Effector CD4-positive, alpha-beta T cell (primary cell): ENCODE measurements around the gene EIF4E3.

ENCODE experiments used
- DNase-seq: peaks from one replicate; pipeline ENCODE4 v3.0.0-alpha.2; 2020

The EIF4E3 gene

DNA sequence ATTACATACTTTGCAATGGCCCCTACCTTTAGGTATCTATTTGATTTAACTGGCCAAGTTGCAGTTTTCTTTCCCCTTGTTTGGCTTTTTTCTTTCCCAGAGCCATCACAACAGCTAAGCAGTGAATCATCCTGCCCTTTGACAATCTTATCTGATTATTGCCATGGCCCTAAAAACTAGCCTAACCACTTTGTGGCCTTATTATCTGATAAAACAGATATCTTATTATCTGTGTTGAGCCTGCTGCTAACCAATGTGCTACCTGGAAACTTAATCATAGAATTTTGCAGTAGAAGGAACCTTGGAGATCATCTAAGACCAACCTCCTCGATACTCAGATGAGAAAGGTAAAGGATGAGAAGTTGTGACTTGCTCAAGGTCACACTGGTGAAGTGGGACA, 37.1 kb downstream of the EIF4E3 start:
- no peak for DNase-seq

DNA sequence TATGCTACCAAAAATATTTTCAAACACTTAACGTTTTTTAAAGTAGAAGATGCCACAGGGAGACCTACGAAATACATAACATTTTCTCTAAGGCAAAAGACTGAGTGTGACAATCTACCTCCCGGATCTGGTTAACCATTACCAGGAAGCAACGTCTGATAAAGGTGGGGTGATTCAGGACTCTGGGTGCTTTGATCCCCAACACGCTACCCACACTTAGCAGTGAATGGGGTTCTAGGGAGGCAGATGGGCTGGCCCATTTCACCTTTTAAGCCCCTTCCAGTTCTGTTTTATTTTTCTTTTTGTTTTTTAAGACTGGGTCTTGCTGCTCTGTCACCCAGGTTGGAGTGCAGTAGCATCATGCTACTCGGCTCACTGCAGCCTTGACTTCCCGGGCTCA, 39.5 kb downstream of the EIF4E3 start:
- no peak for DNase-seq

DNA sequence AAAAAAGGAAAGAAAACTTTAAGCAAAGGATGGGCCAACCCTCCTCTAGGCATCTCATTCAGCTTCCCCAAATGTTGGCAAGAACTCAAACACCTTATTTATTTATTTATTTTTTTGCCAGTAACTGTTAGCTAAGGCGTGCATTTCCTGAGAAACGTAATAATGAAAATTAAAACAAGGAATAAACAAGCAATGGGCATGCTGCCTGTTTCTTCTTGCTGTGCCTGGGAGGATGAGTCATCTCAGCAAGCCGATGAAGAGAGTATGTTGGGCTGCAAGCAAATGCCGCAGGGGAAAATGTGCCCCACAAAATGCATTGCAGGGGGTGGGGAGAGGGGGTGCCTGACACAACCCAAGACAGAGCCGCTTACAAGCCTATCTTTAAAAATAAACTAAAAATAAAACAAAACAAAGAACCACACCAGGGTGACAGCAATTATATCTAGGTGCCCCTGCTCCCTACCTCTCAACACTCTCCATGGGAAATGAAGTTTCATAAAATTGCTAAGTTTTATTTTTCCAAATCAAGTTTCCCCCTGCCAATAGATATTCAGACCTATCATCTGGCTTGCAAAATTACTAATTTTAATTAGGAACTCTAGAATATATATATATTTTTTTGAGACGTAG, 40.3 kb downstream of the EIF4E3 start:
- no peak for DNase-seq

DNA sequence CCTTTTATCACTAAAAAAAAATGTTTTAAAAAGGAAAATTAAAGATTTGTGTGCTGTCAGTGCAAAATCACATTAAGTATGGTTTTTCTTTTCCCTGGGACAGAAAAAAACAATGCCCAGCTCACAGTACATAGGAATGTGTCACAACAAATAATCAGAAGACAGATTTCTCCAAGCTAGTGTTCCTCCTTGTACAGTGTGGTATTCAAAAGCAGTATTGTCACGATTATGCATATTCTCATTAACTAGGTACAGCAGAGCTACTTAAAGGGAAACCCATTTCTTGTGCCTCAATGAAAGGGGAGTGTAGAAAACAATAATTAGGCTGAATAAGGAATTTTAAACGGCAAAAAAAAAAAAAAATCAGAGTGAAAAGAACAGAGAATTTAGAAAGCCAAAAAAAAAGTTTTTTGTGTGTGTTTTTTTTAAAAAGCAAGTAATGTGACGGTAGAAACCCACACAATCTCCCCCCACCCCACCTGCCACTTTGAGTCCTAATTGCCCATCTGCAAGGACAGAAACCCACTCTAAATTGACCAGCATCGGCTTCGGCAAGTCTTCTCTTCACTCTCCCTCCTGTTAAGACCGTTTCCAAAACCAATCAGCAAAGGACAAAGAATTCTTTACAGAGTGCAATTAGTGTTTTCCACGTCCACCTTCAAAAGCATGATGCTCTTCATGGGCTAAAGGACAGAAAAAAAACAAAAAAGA, 41.0 kb downstream of the EIF4E3 start:
- DNase-seq = no peak

DNA sequence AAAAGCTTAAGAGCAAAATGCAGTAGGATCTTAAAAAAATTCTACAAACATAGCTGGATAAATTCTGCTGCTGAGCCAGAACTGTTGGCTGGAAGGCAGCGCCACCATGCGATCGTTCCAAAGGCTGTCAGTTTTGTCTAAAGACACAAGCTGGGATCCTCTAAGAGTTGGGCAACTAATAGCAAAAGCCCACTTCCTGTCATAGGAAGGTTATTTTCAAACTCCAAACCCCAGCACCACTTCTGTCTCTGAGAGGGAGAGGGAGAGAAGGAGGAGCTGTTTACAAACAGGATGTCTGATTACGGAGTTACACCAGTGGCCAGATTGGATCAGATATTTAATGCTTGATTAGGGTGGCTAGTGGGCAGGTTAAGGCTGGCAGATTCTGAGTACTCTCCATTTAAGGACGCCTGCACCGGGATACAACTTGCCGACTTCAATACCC, 44.0 kb downstream of the EIF4E3 start:
- DNase-seq = no peak

DNA sequence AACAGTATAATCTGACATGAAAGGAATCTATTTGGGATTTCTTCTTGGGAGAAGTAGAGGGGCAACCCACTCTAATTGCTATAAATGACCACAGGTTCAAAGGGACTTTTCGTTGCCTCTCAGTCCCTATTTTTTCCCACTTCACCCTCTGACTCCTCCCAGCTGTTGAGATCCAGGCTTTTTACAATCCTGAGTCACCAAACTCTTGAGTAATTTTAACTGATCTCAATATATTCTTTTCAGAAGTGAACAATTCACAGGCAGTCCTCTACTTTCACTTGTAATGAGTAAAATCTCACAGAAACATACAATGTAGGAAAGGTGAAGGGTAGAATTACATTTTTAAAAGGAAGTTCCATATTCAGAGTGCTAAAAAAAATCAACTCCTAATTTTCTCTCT, 44.6 kb downstream of the EIF4E3 start:
- no peak for DNase-seq

DNA sequence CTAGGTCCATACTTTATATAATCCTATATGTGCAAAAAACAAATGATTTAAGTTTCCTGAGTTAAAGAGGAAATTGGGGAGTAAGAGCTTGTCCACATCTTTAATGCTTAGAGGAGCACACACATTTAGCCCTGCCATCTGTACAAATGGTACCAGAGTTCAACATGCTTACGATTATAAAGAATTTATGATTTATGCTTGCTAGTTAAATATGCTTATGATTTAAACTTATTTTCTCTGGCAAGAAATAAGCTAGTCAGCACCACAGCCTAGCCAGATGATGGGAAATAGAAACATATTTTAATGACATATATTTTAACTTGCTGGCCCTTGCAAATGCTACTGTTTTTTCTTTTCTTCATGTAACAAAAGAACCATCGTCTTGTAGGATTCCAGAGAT, 48.3 kb downstream of the EIF4E3 start:
- DNase-seq = no peak

DNA sequence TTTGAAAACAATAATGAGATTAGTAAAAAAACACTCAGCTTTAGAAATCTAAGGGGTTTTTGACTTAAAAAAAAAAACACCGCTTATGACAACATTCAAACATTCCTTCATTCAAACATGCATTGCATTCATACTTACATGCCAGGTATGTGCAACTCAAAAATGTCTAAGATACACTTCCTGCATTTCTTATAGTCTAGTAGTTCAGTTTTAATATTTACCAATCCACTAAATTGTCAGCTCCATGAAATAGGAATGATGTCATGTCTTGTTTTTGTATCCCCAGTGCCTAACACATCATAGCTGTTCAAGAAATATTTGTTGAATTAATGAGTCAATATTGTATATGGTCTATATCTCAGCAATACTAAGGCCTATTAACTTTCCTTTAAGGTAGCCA, 51.7 kb downstream of the EIF4E3 start:
- no peak for DNase-seq

DNA sequence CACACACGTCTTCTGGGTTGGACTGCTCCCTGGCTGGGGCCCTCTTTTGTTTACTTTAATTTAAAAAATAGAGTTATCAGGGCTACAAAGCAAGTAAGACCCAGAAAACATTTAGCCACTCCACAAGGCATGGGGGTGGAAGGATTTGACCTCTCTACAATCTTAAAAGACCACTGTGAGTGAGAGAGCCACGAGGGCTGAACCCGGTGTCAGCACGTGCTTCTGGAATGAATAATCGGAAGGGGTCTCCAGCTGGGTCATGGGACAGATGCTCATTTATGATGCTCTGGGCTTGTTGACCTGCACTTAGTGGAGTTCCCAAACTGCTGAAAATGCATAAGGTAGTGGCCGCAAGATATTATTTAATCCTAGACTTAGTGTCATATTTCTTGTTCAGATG, 52.4 kb downstream of the EIF4E3 start:
- no peak for DNase-seq

DNA sequence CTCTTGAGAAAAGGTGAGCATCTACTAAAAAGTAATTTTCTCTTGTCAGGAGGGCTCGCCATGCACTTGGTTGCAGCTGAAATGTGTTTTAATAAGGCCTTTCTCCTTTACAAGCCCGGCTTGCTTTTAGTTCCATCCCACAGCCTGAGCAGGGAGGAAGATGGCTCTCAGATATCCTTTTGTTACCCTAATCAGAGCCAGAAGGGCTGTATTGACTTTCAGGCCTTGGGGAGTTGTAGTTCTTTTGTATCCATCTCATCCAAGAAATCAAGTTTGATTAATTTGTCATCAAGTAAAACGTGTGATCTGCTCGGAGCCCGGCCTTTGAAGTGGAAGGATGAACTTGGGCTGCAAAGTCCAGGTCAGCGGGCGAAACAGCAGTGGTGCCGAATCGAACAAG, 52.9 kb downstream of the EIF4E3 start:
- DNase-seq = no peak

DNA sequence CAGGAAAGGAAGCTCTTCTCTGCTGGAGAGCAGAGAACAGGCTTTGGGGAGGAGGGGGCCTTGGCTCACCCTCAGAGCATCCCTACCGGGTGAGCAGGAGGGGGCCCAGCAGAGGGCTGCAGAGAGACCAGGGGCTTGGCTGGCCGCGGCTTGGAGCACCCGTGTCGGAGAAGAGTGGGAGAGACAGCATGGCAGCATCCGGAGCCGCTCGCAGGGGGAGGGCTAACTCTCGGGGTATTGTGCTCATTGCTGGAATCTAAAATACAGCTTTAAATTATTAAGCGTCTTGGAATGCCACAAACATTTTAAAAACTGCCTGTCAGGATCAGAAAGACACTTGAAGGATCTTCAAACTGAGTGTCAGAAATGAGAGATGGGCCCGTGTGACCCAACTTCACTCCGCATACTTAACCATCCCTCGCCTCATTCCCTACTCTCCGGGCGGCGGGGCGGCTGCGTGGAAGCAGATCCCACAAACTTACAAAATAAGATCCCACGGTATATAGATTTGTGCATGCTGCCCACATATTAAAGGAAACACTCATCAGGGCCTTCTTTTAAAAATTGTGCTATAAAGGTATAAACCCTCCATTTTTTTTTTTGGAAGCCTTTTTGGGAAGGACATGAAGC, 53.9 kb downstream of the EIF4E3 start:
- DNase-seq = no peak

DNA sequence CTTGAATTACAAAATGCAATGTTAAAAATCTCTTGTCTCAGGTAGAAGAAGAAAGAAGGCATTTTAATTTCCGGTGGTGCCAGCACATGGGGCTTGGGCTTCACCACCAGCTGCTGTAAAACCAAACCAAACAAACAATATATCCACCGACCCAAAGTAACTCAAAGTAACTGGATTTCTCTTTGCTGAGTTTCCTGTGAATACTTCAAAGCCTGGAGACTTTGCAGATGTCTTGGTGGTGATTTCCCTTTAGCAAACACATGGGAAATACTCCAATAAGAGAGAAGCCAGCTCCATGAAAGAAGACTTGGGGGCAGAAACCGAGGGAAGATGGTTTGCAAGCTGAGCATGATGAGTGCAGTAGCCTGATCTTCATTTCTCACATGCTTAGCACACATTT, 62.6 kb downstream of the EIF4E3 start:
- no peak for DNase-seq

DNA sequence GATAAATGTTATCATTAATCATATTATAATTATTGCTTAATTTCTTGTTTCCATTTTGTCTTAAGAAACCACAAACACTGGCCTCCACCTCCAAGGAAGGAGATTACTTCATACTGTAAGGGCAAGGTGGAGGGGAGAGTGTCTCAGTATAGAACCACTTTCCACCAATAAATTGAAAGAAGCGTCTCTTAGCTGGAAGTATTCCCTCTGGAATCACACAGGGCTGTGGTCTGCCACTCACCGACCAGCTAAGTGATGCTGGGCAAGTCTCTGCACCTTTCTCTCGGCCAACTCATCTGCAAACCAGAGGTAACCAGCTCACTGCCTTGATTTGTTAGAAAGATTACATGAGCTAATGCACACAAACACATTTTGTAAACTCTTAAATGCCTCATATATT, 63.1 kb downstream of the EIF4E3 start:
- DNase-seq = no peak

DNA sequence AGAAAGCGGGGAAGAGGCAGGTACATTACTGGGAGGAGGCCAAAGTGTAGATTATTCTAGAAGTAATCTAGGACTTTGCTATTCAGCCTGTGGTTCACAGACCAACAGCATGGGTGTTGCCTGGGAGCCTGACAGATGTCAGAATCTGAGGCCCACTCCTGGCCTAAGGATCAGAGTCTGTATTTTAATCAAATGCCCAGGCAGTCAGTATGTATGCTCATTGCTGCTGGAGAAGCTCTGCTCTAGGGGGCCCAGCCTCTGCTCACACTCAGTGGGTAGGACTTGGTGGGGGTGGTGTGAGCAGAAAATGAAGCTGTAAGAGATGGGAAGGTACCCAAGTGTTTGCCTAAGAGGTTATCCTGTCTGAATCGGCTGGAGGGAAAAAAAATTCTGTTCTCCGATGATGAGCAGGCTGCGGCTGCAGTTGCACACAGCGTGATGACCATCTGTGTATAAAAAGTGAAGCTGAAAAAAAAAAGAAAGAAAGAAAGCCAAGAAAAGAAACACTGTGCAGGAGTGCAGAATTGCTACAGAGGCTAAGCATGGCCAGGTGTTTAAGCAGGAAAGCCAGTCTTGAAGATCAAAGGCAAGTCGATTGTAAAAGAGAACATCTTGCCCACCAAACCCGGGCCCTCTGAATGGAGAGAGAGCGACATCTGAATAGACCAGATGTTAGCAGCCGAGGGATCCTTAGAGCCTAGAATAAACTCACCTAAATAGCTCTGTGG, 65.2 kb downstream of the EIF4E3 start:
- DNase-seq = no peak

DNA sequence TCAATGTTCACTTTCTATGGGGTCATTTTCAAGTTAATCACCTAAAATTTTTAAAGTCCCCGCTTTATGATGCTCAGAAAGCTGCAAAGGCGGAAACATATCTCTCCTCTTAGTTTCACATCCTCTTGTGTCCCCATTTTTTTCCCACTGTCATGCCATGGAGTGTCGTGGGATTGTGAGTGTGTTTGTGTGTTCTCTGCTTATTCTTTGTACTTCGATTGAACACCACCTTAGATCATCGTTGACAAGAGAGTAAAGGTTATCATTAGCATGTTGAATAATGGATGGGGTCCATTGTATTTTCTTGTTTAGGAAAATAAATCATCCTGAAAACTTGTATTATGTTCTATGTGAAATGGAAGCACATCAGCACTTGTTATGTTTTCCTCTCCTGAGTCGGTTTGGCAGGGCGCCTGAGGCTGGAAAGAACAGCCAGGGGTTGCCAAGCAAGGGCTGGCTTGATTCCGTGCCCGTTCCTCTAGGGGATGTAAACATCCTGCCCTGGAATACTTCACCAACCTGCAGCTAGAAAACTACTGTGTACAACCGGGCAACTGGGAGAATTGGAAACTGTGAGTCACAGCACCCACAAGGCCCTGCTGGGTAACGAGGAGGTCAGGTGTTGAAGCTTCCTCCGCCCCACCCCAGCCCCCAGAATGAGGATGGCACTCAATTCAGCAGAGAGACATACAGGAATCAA, 67.2 kb downstream of the EIF4E3 start:
- DNase-seq = no peak

DNA sequence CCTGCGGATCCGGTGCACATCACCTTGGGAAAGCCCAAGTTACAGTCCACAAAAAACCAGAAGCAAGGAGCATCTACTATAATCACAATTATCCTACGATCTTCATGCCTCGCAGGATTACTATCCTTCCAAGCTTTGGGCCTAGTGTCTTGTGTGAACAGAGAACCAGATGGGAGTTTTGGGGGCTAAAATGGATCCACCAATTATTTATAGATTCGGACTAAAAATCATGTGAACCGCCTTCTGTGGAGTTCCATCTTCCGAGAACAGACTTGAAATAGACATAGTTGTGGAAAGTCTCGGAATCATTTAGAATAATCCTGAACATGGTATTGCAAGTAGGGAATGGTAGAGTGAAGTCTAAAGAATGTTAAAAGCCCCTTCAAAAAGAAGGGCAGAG, 70.1 kb downstream of the EIF4E3 start:
- no peak for DNase-seq

DNA sequence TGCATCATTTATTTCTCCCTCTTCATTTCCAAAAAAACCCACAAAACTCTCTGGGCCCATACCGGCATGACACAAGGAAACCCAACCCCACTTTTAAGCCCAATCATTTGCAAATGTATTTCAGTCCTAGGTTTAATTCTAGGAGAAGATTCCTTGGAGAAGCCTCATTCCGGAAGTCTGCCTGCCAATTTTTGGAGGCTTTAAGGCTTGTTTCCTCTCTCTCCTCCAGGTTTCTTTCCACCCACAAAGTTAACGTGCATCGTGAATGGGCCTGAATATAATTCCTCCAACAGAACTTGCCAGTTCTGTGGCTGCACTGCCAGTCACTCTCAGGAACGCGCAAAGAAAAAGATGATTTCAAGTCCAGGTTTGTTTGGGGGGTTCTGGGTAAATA, 71.8 kb downstream of the EIF4E3 start:
- no peak for DNase-seq

DNA sequence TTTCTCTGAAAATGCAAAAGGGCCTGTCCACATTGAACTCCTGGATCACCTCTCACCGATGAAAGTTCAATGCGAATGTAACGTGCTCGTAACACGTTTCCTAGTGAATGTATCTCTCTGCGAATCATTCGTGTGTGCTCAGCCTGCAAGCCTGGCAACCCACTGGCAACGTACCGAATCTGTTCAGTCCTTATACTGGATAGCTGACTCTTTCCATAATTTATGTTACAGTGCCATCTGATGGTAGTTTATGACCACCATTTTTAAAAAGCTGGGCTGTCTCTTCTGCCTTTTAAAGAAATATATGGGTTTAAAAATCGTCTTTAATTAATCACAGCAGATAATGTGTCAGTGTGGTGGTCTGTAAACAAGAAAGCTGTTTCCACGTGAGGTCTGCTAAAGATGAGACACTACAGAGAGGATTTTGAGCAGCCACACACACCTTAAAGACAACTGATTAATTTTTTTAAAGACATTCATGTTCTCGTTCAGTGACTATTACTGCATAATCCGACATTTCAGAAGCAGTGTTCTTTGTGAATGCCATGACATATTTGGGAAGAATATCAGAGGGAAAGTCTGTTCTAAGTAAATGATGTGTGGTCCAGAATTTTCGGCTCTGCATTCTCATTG, 72.3 kb downstream of the EIF4E3 start:
- no peak for DNase-seq

DNA sequence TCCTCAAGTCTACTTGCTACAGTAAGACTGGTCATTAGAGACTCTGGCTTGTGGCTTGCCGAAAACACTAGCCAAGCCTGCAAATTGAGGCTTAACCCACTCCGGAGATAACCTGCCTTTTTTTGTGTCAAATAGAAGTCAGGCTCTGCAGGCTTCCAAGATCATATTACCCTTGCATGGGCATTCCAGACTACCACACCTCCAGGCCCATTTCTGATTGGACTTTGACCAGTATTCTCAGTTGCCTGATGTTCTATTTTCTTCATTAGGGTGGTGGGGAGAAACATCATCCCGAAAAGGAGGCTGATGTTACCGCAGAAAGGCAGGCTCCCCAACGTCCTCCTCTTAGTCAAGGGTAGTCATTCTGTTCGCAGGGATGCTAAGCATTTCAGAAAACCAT, 73.6 kb downstream of the EIF4E3 start:
- no peak for DNase-seq

DNA sequence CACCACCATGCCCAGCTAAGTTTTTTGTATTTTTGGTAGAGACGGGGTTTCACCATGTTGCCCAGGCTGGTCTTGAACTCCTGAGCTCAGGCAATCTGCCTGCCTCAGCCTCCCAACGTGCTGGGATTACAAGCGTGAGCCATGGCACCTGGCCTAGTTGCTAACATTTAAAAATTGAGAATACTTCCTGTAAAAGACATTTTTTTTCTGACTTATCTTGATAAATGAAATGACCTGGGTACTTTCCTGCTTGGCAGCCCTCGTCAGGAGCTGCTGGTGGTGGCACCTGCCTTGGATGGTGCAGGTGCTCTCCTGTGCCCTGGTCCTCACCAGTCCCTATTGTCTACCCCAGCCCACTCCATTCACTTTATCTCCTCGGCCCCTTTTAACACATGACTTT, 74.8 kb downstream of the EIF4E3 start:
- no peak for DNase-seq

DNA sequence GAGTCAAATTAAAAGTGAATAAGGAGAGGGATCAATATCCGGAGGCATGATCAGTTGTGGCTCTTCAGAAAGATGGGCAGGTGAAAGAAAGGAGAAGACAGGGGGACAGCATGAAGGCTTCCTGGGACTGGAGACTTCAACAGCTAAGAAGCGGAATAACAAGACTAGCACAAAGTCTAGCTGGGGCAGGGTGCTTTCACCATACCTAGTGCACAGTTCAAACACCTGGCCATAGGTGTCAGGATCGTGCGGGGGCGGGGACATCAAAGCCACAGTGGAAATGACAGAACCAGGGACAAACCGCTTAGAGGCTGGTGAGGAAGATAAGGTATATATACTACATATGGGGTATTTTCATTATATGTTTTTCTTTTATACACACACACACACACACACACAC, 75.4 kb downstream of the EIF4E3 start:
- DNase-seq = no peak

DNA sequence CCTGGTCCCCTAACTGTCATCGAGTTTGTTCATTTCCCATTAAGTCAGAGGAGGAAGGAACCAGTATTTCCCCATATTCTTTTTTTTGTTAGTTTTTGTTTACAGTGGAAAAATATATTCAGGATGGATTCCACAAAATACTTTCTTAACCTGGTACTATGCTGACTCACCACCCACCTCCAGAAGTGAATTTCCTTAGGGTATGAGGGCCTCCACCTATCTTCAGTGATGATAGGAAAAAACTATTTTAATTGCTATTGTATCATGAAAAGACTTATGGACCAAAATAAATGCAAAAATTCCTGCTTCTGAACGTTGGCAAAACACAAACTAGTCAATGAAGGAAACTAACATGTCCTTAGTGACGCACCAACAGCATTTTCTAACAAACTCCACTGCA, 77.5 kb downstream of the EIF4E3 start:
- no peak for DNase-seq

DNA sequence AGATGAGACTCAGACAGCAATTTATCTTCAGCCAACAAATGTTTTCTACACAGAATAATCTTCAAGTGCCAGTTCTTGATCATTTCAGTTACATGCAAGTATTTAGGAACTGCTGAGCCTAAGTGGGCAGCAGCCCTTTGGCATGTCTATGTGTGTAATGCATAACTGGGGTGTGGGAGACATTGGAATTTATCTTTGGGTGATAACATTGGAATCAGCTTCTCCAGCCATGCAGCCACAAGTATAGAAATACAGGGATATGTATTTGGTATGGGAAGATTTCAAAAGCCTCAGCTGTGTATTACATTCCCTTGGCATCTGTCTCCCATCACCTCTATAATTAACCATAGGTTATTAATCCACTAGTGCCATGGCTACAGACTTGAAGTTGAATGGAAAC, 78.2 kb downstream of the EIF4E3 start:
- no peak for DNase-seq
